ENCODE measurements around the gene ZBTB20.
A peak's percentile ranks its signal among the peaks of the same experiment; 100 is the strongest.

The ZBTB20 gene

DNA sequence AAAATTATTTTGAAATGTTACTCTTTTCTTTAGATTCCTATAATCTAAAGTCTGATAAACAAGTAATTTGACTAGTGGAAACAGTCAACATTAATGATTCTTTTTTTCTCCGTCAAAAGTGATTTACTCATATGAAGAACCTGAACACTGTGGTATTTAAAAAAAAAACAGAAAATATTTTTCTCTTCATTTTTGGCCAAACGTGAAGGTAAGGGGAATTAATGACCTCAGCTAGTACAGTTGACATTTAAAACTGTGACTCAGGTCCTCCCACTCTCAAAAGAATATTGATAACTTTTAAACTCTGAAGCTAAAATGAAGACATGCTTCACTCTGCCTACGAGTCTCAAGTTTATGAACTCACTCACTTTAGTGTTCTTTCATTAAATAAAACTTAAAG is 818.7 kb downstream of the ZBTB20 start:
- DNase-seq (ENCODE audit: low spot score): no peak

DNA sequence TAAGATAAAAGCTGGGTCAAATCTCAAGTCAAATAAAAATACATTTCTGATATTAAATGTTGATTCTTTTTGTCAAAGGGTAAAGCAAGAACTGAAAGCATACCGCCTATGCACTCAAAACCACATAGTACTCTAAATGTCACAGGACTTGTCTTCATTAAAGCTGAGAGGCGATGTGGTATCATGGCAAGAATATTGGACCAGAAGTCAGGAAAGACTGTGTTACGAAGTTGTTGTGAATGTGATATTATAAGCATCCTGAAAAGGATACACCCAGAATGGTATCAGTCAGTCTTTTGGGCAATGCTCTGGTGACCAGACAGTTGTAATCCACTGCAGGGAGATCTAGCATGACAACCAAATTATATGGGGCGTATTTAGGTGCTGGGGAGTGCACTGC is 819.4 kb downstream of the ZBTB20 start:
- DNase-seq (ENCODE audit: low spot score): no peak

DNA sequence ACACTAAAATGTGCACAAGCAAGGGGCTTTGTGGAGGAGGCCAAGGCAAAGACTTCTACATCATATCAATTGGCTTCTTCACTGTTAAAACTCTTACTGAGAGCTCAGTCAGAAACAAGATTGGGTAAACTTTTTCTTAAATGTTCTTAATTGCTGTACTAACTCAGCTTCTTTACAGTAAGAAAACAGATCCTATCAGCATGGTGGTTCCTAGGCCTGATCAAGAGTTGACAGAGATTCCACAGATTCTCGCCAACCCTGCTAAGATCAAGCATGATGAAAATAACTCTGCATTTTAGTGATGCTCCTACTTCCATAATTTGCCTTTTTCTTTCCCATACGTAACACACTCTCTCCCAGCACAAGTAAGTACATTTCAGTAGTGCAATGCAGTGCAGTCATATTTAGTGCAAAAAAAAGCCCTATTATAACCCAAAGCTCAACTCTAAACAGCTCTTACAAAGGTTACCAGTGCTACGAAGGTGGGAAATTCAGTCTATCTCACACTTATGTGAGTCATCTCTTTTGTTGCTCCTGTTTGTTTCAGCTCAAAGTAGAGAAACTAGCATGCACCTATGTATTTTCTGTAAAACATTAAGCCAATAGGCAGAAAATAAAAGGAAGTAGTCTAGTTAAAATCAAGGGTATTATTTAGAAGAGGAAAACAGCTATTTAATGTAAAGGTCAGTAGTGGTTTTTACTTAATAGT is 823.4 kb downstream of the ZBTB20 start:
- no peak for DNase-seq (ENCODE audit: low spot score)

DNA sequence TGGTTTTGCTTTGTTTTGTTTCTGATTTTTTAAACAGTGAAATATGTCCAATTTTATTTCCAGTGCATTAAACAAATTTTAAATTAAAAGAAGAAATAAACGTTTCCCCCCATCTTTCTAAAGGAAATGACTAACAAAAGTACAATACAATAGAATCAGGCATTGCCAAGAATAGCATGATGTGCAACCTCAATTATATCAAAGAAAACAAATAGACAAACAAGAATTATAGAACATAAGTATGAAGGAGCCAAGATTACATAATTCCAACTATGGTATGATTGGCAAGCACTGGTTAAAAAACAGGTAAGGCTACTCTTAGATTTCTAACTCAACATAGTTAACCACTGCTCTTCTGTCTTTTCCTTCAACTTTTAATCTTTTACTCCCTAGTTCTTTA is 826.8 kb downstream of the ZBTB20 start:
- no peak for DNase-seq (ENCODE audit: low spot score)

DNA sequence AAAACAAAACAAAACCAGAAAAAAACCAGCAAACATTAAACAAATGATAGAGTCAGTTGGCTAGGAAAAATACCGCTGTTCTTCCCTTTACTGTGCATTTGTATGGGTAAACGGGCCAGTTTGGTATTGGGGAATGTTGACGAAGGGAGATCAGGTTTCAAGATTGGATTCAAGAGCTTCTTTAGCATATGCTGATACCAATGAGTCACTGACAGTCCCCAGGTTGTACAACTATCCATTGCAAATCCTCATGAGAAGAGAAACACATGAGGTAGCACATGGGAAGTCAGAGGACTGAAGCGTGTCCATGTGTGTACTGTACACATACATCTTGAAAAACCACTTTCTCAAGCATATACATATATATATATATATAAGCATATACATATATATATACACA is 827.6 kb downstream of the ZBTB20 start:
- no peak for DNase-seq (ENCODE audit: low spot score)

DNA sequence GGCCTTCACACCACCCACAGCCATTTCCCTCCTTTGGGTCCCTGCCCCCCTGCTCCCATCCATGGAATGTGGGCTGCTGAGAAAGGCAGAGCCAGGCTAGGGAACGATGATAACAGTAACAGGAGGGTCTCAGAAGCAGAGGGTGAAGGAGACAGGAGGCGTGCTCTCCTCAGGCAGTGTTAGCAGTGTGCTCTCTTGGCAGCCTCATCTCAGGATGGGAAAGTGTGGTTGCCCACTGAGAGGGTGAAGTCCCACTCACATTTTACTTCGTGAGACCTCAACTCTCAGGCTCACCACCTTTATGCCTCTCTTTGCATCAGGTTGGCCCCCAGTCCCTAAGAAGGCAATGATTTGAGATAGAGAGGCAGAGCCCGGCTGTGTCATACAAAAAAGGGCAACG is 828.8 kb downstream of the ZBTB20 start:
- no peak for DNase-seq (ENCODE audit: low spot score)

DNA sequence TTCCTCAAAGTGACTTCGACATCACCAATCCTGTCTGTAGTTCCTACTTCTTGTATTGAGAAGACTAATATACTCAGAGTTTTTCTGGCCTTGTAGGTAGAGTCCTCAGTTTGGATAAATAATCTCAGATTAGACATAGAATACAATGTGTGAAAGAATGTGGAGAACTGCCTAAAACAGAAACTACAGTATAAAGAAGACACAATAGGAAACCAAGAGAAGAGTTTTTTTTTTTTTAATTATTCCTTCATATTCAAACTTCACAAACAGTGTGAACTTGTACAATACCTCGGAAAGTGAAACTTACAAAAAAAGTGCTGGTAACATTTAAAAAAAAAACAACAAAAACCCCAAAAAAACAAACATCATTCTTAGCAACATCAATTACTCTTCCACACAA is 832.8 kb downstream of the ZBTB20 start:
- DNase-seq (ENCODE audit: low spot score): no peak

DNA sequence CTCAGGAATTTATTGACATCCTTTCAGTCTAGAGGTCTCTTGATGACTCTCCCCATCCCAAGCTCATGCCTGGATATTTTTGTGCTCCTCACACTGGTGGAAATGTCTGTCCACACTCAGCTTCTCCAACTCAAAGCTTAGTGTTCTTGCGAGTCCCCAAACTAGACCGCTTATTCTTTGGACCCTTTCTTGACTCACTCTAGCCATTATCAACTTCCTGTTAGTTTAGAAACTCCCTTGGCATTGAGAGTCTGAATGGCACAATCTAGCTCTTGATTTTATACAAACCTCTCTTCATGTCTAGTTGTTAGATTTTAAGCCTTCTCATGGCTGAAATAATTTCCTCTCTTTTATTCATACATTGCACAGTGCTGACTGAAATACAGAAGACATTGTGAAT is 833.7 kb downstream of the ZBTB20 start:
- no peak for DNase-seq (ENCODE audit: low spot score)

DNA sequence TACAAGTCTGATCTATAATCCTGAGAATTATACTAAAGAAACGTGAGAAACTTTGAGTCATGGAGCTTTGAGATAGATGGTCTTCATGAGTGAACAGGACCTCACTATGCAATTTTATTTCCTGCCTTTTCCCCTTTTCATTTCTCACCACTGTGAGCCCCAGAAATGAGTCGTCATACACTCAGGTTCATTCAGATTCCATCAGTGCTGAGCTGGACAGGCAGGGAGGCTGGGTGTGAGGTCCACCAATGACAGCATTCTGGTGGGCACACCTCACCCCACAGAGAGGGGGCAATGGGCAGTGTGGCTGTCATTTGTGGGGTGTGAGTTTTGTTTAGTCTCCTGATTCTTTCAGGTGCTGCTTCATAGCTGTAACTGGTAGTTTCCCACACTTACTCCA is 836.4 kb downstream of the ZBTB20 start:
- no peak for DNase-seq (ENCODE audit: low spot score)

DNA sequence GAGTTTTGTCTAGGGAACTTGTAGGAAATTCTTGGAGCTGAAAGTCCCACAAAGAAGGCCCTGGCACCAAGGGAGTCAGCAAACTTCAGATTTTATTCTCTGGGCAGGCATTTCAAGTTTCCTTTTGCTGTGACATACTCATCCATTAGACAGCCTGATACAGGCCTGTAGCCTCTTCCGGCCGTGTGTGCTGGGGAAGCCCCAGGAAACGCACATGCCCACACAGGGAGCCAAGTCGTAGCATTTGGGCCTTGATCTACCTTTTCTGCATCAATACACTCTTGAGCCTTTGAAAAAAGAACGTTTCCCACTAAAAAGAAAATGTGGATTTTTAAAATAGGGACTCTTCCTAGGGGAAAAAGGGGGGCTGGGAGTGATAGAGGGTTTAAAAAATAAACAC is 838.3 kb downstream of the ZBTB20 start:
- no peak for DNase-seq (ENCODE audit: low spot score)

DNA sequence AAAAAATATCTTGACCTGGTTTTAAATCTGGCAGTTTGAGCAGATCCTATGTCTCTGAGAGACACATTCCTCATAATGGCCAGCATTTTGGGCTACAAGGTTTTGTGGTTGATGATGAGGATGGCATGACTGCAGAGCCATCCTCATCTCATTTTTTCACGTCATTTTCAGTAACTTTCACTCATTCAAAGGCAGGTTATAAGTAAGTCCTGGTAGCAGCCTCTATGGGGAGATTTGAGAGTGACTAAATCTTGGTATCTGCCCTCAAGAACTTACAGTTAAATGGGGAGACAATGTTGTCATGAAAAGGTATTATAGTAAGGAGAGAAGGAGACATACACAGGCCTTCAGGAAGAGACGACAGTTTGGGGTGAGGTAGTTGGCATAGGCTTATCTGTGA is 838.7 kb downstream of the ZBTB20 start:
- DNase-seq (ENCODE audit: low spot score): no peak

DNA sequence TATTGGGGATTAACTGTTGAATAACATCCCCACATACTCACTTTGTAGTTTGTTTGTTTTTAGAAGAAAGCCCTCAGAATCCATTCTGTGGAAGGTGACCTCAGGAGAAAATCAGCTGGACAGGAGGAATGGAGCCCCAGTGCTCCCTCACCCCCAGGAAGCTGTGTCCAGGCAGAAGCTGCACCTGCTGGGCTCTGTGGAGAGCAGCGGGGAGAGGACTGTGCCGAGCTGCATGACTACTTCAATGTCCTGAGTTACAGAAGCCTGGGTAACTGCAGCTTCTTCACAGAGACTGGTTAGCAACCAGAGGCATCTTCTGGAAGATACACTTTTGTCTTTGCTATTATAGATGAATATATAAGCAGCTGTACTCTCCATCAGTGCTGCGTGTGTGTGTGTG is 839.3 kb downstream of the ZBTB20 start:
- DNase-seq (ENCODE audit: low spot score): no peak

DNA sequence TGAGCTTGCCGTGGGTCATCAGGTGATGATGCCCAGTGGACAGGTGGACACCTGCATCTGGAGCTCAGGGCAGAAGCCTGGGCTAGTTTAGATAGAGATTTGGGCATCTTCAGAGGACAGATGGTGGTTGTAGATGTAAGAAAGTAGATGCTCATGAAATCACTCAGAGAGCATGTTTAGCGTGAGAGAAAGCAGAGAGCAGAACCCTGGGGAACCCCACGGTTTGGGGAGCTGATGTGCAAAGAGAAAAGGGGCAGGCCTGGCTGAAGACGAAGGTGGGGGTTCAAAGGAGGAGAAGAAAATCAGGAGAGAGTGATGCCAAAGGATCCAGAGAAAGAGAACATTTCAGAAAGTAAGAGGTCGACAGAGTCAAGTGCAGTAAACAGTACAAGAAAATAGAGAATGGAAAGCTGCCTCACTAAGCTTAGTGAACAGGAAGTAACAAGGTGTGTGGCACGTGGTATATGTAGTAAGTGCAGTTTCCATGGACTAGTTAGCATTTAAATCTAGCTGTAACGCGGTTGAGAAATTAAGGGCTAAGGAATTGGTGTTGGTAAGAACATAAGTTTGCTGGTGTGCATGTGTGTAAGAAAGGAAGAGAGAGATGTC is 839.8 kb downstream of the ZBTB20 start:
- DNase-seq (ENCODE audit: low spot score): no peak

DNA sequence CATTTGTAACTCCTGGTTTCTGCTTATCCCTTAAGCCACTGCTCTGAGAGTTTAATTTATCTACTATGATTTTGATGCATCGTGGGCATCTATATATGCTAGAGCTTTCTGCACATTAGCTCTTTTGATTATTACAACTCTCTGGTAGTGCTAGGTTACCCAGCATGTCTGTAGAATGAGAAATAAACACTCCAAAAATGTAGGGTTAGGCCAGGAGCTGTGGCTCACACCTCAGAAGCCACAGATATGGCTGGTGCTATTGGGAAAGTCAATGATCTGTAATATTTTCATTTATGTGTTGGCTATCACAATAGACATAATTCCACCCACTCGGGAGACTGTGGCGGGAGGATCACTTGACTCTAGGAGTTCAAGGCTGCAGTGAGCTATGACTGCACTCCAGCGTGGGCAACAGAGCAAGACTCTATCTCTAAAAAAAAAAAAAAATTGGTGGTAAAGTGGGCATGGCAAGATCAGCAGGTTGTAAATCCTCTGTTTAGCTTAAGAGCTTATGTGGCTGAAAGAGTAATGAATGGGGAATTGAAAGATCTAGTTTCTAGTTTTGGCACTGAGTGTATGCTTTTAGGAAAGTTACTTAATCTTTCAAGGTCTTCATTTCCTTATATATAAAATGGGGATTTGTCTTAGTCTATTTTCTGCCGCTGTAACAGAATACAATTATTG is 847.0 kb downstream of the ZBTB20 start:
- no peak for DNase-seq (ENCODE audit: low spot score)

DNA sequence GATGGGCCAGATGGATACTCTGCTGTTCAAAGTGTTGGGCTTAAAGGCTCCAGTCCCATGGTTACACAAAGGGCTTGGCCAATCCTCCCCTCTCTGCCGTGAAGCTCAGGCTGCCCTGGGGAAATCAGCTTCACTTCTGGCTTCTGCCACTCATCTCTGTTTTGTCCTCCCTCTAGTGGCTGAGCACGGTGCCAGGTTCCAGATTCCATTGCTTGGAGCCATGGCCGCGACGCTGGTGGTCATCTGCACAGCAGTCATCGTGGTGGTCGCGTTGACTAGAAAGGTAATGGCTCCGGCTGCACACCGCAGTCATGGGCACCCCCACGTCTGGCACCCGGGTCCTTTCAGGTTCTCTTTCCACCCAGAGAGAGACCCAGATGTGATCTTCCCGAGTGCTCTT is 847.7 kb downstream of the ZBTB20 start:
- DNase-seq (ENCODE audit: low spot score): no peak

DNA sequence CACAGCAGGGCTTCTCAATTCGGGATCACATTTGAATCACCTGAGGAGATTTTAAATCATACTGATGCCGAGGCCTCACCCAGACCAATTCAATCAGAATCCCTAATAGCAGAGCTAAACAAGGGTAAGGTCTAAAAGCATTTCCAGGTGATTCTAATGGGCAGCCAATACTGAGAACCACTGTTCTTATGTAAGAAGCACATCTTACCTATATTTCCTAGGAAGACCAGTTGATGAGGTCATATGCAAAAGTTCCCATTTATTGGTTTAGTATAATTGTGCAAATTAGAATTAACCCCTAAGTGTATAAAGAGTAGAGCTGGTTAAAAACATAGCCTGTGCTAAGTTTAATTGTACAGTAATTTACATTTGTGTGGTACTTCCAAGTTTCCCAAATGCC is 851.1 kb downstream of the ZBTB20 start:
- no peak for DNase-seq (ENCODE audit: low spot score)

DNA sequence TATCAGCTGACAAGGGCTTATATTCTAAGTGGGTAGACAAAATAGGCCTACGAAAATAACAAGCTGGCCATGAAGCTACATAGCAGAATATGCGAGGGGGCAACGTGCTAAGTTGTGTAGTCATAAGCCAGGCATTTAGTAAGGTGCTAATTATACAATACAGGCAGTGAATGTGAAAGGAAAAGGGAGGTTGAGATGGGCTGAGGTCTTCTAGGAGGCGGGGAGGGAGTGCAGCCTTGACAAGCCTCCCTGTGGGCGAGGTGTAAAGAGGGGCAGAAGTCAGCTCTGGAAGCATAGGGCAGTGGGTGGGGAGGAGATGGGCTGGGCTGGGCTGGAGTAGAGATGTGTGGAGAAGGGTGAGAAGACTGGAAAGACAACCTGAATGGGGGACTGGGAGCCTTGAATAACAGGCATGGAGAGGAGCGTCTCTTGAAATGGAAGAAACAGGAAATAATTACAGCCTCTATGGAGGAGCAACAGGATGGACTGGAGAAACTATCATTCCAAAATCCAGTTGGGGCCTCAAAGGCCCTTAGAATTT is 852.1 kb downstream of the ZBTB20 start:
- DNase-seq (ENCODE audit: low spot score): no peak

DNA sequence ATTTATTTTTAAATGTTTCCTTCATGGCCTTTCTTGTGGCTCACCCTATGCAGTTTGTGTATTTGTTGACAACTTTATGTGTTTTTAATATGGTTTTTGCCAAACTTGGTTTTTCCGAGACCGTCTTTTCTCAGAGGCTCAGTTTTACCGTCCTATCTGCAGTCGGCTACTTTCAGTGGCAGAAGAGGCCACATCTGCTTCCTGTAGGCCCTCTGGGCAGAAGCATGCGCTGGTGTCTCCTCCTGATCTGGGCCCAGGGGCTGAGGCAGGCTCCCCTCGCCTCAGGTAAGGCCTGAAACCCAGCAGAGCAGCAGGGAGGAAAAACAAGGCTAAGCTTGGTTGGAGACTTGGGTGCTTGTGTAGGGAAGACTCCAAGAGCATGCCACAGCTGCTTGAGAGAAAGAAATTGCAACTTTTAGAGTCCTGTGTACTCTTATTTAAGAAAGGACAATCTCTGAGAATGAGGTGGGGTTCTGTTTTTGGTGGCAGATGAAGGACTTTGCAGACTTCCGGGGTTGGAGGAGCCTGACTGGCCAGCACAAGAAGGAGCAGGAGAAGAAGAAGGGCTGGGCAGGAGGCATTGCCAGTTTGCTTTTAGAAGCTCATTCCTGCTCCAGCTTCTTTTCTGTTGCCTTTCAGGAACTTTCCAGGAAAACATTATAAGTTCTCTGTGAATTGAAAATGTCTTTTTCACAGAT is 853.1 kb downstream of the ZBTB20 start, which contains the start of gene TIGIT:
TIGIT (plus strand) TSS at position 191 of the 698 bp plus-strand sequence; CDS start at position 225, 34 bp downstream.
- no peak for DNase-seq (ENCODE audit: low spot score)

DNA sequence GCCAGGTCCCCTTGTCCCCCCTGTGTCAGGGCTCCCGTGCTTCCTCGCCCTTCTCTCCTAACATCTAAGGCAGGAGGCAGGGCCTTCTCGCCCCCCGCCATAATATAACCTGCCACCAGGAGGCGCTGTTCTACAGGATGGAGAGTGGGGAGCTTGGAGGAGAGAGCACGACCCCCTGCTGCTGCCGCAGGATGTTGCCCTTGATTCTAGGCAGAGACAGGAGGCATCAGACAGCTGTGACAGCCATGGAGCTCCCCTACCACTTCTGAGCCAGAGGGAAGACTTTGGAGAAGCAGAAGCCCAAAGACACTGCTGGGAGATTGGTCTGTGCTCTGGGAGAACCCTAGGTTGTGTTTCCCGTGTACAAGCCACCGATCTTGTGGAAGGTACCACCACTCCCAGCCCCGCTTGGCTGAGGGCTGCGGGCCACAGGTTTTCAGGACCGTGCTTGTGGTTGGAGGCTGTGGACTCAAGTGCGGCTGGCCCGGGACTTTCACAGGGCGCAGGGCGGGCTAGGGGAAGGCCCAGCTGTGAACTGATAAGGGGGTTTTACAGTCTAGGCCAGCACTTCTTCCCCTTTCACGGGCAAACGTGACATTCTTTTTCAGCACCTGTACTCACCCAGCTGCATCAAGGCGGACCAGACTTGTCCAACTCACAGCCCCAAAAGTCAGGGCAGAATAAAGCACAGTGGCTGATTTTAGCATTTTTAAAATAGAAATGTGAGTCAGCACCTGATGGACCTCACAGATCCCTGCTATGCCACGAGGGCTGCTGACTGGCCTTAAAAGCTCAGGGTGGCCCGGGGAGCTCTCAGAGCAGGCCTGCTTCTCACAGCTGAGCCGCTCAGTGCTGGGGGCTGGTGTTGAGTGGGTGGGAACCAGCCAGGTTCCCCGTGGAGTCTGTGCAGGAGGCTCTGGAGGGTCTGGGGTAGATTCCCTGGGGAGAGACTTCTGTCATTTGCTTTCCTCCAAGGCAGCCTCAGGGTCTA is 855.9 kb downstream of the ZBTB20 start:
- DNase-seq (ENCODE audit: low spot score): peak; percentile 52

DNA sequence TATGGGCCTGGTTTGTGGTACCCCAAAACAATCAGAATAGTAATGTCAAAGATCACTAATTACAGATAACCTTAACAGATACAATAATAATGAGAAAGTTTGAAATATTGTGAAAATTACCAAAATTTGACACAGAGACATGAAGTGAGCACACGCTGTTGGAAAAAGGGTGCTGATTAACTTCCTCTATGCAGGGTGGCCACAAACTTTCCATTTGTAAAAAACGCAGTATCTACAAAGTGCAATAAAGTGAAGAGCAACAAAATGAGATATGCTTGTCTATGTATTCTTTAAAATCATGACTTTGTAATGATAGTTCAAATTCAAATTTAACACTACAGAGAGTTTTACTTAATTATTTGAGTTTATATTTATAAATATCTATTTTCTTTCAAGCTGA is 860.8 kb downstream of the ZBTB20 start:
- DNase-seq (ENCODE audit: low spot score): no peak

DNA sequence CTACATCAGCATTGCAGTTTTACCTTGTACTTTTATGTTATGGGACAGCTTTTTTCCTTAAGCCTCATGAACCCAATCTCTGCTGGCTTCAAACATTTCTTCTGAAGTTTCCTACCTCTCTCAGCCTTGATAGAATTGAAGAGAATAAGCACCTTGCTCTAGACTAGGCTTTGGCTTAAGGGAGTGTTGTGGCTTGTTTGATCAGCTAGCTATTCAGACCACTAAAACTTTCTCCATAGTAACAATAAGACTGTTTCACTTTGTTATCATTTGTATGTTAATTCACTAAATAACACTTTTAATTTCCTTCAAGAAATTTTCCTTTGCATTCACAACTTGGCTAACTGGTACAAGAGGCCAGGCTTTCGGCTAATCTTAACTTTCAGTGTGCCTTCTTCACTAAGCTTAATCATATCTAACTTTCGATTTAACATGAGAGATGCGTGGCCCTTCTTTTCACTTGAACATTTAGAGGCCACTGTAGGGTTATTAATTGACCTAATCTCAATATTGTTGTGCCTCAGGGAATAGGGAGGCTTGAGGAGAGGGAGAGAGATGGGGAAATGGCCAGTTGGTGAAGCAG is 861.3 kb downstream of the ZBTB20 start:
- DNase-seq (ENCODE audit: low spot score): no peak
